ENCODE results near the gene HDAC10.

- no peak for TF ChIP-seq CTCF (IDR thresholded peaks at IDR 0.05)
- TF ChIP-seq POLR2A (IDR thresholded peaks at IDR 0.05): no peak
These were observed 35.2 kb upstream of the HDAC10 start for GRCh38 chr22:50286275-50286674.

All from body of pancreas (tissue), 4 donors.